ENCODE measurements around the gene ZIC4. TPM values are rescaled to one million over a fixed set of nuclear protein-coding genes. Genes with fewer than 3 reads are reported as not detected.

The ZIC4 gene
- total RNA-seq, 1 donor from 2014 or later: not detected

DNA sequence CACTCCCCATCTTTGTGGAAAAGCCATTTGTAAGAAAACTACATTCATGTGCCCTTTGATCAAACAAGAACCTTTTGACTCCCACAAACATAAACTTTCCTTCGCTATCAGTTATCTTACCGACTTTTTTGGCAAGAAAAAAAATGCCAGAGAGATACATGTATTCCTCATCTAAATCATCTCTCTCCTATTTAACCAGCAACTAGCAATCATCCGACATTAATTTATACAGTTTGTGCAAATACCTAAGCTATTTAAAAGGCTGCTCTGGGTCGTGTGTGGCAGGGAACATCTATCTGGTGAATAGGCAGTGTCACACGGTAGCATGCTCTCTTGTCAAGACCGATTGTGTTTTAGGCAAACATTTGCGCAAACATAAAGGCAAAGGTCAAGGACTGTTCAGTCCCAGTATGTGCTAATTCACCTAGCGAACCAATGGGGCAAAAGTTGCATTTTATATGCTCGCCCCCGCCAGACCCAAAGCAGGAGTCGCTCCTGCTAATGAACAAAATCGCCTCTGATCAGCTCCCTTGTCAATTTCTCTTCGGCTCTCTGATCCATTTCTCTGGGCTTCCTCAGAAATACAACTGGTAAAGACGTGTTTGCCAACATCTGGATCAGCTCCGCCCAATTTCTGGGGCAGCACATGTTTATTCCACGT lies 37.7 kb downstream of the ZIC4 start:
- H3K36me3 Mint-ChIP-seq: no peaks in the 10 kb centered on the region
- TF ChIP-seq CTCF (IDR thresholded peaks at IDR 0.05; ENCODE audit: unreplicated experiment): no peak
- peaks cover 96% of the 10 kb centered on the region for H3K27me3 Mint-ChIP-seq (ENCODE audit: low read depth)

GRCh38 chr3:147368151-147368550 lies 38.2 kb downstream of the ZIC4 start:
- no peaks in the 10 kb centered on the region for H3K36me3 Mint-ChIP-seq
- DNase-seq (ENCODE audit: low spot score in 2 of 2, unreplicated experiment in 2 of 2): no peak
- peaks cover 96% of the 10 kb centered on the region for H3K27me3 Mint-ChIP-seq (ENCODE audit: low read depth)
- no peak for TF ChIP-seq CTCF (IDR thresholded peaks at IDR 0.05; ENCODE audit: unreplicated experiment)
- H3K4me3 Mint-ChIP-seq: no peak overlapping the region
- H3K27ac Mint-ChIP-seq: no peak overlapping the region
- no peaks in the 10 kb centered on the region for H3K4me1 Mint-ChIP-seq
- no peaks in the 10 kb centered on the region for H3K9me3 Mint-ChIP-seq

More for the DNA sequence above, 37.7 kb downstream of the ZIC4 start:
- H3K4me1 Mint-ChIP-seq: no peaks in the 10 kb centered on the region
- no peaks in the 10 kb centered on the region for H3K9me3 Mint-ChIP-seq
- no peak for DNase-seq (ENCODE audit: low spot score in 2 of 2, unreplicated experiment in 2 of 2)
- H3K27ac Mint-ChIP-seq: no peak overlapping the region
- no peak overlapping the region for H3K4me3 Mint-ChIP-seq

DNA sequence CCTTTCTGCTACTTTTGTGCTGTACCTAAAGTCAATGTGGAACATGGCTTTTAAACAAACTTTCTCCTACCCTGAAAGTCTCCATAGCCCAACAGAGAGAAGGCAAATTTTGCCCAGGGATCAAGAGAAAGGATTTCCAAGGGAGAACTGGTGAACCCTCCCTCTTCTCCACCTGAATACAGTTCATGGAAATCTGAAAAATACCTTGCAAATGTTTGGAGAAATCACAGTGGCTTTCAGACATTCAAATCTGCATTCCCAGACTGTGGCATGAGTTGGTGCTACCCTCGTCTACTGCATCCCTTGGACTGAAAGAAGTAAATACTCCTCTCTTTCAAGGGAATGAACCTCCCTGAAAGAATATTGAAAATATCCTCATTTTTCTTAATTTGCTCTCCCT lies 38.7 kb downstream of the ZIC4 start:
- DNase-seq (ENCODE audit: low spot score in 2 of 2, unreplicated experiment in 2 of 2): no peak
- Mint-ChIP-seq H3K9me3 (no peaks in the 10 kb centered on the region), H3K36me3 (no peaks in the 10 kb centered on the region), H3K4me1 (no peaks in the 10 kb centered on the region), H3K27ac (no peak overlapping the region), H3K27me3 (ENCODE audit: low read depth) (peaks cover 96% of the 10 kb centered on the region), H3K4me3 (no peak overlapping the region)
- TF ChIP-seq CTCF (IDR thresholded peaks at IDR 0.05; ENCODE audit: unreplicated experiment): no peak

GRCh38 chr3:147365196-147366115 lies 40.9 kb downstream of the ZIC4 start:
- Mint-ChIP-seq H3K4me3 (no peak overlapping the region), H3K4me1 (peaks cover 3% of the 10 kb centered on the region), H3K27me3 (ENCODE audit: low read depth) (peaks cover 97% of the 10 kb centered on the region), H3K9me3 (no peaks in the 10 kb centered on the region), H3K27ac (no peak overlapping the region), H3K36me3 (no peaks in the 10 kb centered on the region)
- TF ChIP-seq CTCF (IDR thresholded peaks at IDR 0.05; ENCODE audit: unreplicated experiment): no peak
- no peak for DNase-seq (ENCODE audit: low spot score in 2 of 2, unreplicated experiment in 2 of 2)

- H3K4me1 Mint-ChIP-seq: peaks cover 3% of the 10 kb centered on the region
- no peaks in the 10 kb centered on the region for H3K9me3 Mint-ChIP-seq
- no peak for TF ChIP-seq CTCF (IDR thresholded peaks at IDR 0.05; ENCODE audit: unreplicated experiment)
- H3K27ac Mint-ChIP-seq: no peak overlapping the region
- peaks cover 97% of the 10 kb centered on the region for H3K27me3 Mint-ChIP-seq (ENCODE audit: low read depth)
- no peak overlapping the region for H3K4me3 Mint-ChIP-seq
- no peak for DNase-seq (ENCODE audit: low spot score in 2 of 2, unreplicated experiment in 2 of 2)
- no peaks in the 10 kb centered on the region for H3K36me3 Mint-ChIP-seq
These were observed 41.6 kb downstream of the ZIC4 start for GRCh38 chr3:147364771-147365170.
